K562 (cell line): Measurements from ENCODE around the gene NEK1. TPM values are rescaled to one million over a fixed set of nuclear protein-coding genes. Genes with fewer than 3 reads are reported as not detected.

Experiments used
- JUND ChIP-seq, 2 experiments: IDR thresholded peaks; 2 replicates in 1 of 2; 3 replicates in 1 of 2; pipeline ENCODE4 v1.6.1; 2011; ENCODE audit warnings: borderline replicate concordance in 2 of 2, low read depth in 2 of 2, low read length in 2 of 2, improper control_type of control experiment in 1 of 2, missing biosample characterization in 1 of 2, missing genetic modification characterization in 1 of 2, missing genetic modification reagents in 1 of 2
- KDM5B ChIP-seq: fragments of 200-600 bp; sonication (generic); IDR thresholded peaks from 2 replicates; pipeline ENCODE4 v1.6.1; 2012; ENCODE audit warnings: low read depth, mild to moderate bottlenecking, moderate library complexity, low read length, control low read depth, inconsistent platforms; ENCODE audit not compliant: insufficient replicate concordance
- RBBP5 ChIP-seq: fragments of 200-600 bp; sonication (generic); IDR thresholded peaks from 2 replicates; pipeline ENCODE4 v1.6.1; 2012; ENCODE audit warnings: borderline replicate concordance, mild to moderate bottlenecking, low read length, control low read depth, inconsistent platforms; ENCODE audit not compliant: insufficient read depth, poor library complexity, severe bottlenecking
- RFX5 ChIP-seq: IDR thresholded peaks from 2 replicates; pipeline ENCODE4 v1.6.1; 2011; ENCODE audit warnings: low read depth, mild to moderate bottlenecking, improper control_type of control experiment, low read length
- RREB1 ChIP-seq: fragments of 250-450 bp; sonication (Bioruptor Pico); IDR thresholded peaks from 2 replicates; pipeline ENCODE4 v1.4.0; 2020
- SMAD2 ChIP-seq: fragments of 150-350 bp; IDR thresholded peaks from 2 replicates; pipeline ENCODE4 v1.6.1; 2014; ENCODE audit warnings: low read depth, mild to moderate bottlenecking, low read length
- THAP12 ChIP-seq: fragments of 250-450 bp; sonication (Bioruptor Pico); IDR thresholded peaks from 2 replicates; pipeline ENCODE4 v1.9.0; 2021; ENCODE audit warnings: mild to moderate bottlenecking, inconsistent platforms
- ZEB2 ChIP-seq: fragments of 450-650 bp; IDR thresholded peaks from 2 replicates; pipeline ENCODE4 v1.6.1; 2016
- ZFX ChIP-seq: sonication (generic); formaldehyde crosslinking; IDR thresholded peaks from 2 replicates; pipeline ENCODE4 v1.8.0; 2022; ENCODE audit warnings: mild to moderate bottlenecking, missing genetic modification reagents, moderate library complexity
- ZNF280A ChIP-seq: fragments of 450-650 bp; IDR thresholded peaks from 2 replicates; pipeline ENCODE4 v1.6.1; 2018; ENCODE audit warnings: mild to moderate bottlenecking, low read depth; ENCODE audit not compliant: partially characterized antibody
- ZNF518B ChIP-seq: fragments of 250-450 bp; sonication (Bioruptor Pico); IDR thresholded peaks from 2 replicates; pipeline ENCODE4 v1.5.0; 2021; ENCODE audit warnings: mild to moderate bottlenecking, moderate library complexity
- polyA plus RNA-seq, 8 experiments: library from polyadenylated mRNA; depleted of rRNA in 4 of 8; stranded (reverse) in 5 of 8; unstranded in 3 of 8; fragments of >200 nt; fragmentation: Nextera tagmentation in 2 of 8; fragmentation: Illumina TruSeq in 1 of 8; extraction: Ambion mirVana in 2 of 8; extraction: Trizol in 1 of 8; gene quantifications; 2 replicates each; pipeline versions ENCODE4 v1.2.1 to v1.2.3, GENCODE V29; 2011 to 2014; ENCODE audit warnings: inconsistent platforms in 1 of 8, missing spikeins in 1 of 8
- total RNA-seq, 7 experiments: library from RNA; depleted of rRNA in 6 of 7; stranded (reverse); fragments of >200 nt in 6 of 7; fragmentation: Illumina TruSeq in 2 of 7; extraction: Trizol in 2 of 7; gene quantifications; 2 replicates each; pipeline versions ENCODE4 v1.2.1 to v1.2.3, GENCODE V29; 2011 to 2021; ENCODE audit warnings: low replicate concordance in 1 of 7

The NEK1 gene
- total and polyA plus RNA-seq, 9 of the 15 experiments (the other 6 are each of a cell fraction or from before 2014, with no cell fraction given), result 6.2 to 15.7 (median 10.3) TPM

- no peak for TF ChIP-seq ZNF280A
- no peak for TF ChIP-seq RREB1 (CRISPR knock-in tag)
- no peak for TF ChIP-seq ZNF518B (CRISPR knock-in tag)
- peak; percentile 66; the same call in 1 of the 2 replicates for TF ChIP-seq THAP12 (CRISPR knock-in tag)
- TF ChIP-seq JUND (IDR thresholded peaks at IDR 0.05; ENCODE audit: borderline replicate concordance, low read depth, low read length), result peak; percentile 78
- TF ChIP-seq JUND (tag; IDR thresholded peaks at IDR 0.05; ENCODE audit: borderline replicate concordance, low read depth, low read length), result peak; percentile 47; the same call in 1 of the 3 replicates
- TF ChIP-seq ZEB2, result peak; percentile 59; the same call in 1 of the 2 replicates
- peak; percentile 98 for TF ChIP-seq RBBP5
- TF ChIP-seq ZFX, result peak; percentile 40; the same call in 1 of the 2 replicates
- TF ChIP-seq KDM5B, result peak; percentile 88
- no peak for TF ChIP-seq SMAD2
- TF ChIP-seq RFX5, result no peak
Observed at GRCh38 chr4:169611991-169612870, at the start of gene NEK1 (continued).
